GM12892 (cell line): ENCODE measurements around the gene OPCML.

Experiments
- DNase-seq: peaks from one replicate; pipeline ENCODE4 v3.0.0; 2011; ENCODE audit not compliant: insufficient read length
- FAIRE-seq: peaks from 2 replicates; lab custom pipeline; 2011; peaks lifted over from hg19 to GRCh38; lab: Jason Lieb, UNC
- POLR2A ChIP-seq: IDR thresholded peaks from 2 replicates; pipeline ENCODE4 v1.6.1; 2011; ENCODE audit warnings: low read depth, low read length, control low read depth
- POLR2AphosphoS5 ChIP-seq: IDR thresholded peaks from 2 replicates; pipeline ENCODE4 v1.6.1; 2011; ENCODE audit warnings: low read depth, low read length, control low read depth
- TAF1 ChIP-seq: IDR thresholded peaks from 2 replicates; pipeline ENCODE4 v1.6.1; 2011; ENCODE audit warnings: low read depth, mild to moderate bottlenecking, control low read depth, low read length, borderline replicate concordance

Gene OPCML

DNA sequence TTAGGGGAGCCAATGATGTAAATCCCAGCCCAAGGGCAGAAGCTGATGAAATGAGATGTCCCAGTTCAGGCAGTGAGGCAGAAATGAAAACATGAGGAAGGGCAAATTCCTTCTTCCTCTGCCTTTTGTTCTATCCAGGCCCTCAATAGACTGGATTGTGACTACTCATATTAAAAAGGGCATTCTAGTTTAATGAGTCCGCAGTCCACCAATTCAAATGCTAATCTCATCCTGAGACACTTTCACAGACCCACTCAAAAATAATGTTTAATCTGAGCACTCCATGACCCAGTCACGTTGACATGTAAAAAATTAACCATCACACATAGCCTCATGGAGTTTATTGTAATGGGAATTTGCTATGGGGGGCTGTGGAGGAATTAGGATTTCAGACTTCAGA is 717.9 kb downstream of the OPCML start:
- FAIRE-seq = no peak
- TF ChIP-seq TAF1 (no peak), POLR2AphosphoS5 (no peak), POLR2A (no peak)
- no peak for DNase-seq

DNA sequence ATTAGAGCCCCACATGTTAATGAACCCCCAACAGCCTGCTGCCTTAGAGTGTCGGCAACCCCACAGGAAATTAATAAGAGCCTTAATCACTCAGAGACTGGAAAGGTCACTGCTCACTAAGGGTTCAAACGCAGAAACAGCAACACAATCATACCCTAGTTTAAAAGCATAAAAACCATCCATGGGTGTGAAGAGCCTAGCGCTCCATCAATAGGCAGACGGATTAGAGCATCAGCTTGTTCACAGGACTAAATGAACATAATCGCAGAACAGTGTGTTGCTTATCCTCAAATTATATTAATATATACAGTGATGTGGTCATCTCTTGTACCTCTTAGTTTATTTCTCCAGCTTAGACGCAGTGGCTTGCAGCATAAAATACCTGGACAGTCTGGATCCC is 720.7 kb downstream of the OPCML start:
- DNase-seq (no peak), FAIRE-seq (no peak)
- TF ChIP-seq POLR2A (no peak), POLR2AphosphoS5 (no peak)

DNA sequence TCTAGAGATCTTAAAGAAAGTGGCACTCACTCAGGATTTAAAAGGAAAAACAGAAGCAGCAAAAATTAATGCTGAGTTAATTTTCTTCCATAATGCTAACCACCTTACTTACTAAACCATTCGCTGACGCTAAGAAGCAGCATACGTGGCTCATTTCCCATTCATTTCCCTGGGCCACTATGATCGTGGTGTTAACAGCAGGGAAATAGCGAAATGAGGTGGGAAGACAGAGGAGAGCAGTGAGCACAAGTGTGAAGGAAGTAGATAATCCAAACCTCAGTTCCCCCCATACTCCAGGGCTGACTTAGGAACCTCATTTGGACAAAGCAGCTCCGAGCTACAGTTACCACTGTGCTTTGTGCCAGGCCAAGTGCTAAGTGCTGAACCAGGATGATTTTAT is 723.2 kb downstream of the OPCML start:
- no peak for FAIRE-seq
- DNase-seq = no peak
- no peak for TF ChIP-seq POLR2AphosphoS5
- TF ChIP-seq TAF1 = no peak
- no peak for TF ChIP-seq POLR2A

DNA sequence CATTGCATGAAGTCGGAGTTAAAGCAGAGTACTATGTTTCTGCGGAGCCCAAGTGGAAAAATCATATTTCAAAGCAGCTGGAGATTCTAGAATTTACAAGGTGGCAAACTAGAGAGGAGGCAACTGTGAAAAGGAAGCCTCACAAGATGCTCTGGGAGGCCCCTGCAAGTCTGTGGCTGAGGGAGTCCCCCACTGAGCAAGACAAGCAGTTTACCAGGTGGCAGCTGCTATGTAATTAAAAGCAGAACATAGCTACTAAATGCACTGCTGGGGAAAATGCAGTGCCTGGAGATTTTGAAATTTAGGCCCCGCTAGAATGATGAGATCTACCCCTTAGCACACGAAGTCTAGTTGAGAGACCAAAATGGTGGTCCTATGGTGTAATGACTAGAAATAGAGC is 728.0 kb downstream of the OPCML start:
- FAIRE-seq (no peak), DNase-seq (no peak)
- TF ChIP-seq TAF1 (no peak), POLR2AphosphoS5 (no peak), POLR2A (no peak)

DNA sequence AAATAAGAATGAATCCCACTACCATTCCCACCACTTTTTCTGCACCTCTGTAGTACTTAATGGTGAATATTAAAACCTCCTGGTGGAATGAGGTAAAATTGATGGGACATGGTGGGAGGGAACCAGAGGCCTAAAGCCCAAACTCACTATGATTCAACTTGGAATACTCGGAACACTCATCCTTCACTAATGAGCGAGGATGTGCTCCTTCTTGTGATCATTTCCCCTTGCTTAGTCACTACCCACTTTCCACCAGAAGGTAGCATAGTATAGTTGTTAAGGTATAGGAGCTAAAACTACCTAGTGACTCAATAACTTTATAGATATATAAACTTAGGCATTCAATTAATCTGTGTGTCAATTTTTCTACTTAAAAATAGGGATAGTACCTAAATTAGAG is 728.9 kb downstream of the OPCML start:
- DNase-seq = no peak
- TF ChIP-seq POLR2A = no peak
- no peak for TF ChIP-seq TAF1
- TF ChIP-seq POLR2AphosphoS5 = no peak
- FAIRE-seq = no peak

DNA sequence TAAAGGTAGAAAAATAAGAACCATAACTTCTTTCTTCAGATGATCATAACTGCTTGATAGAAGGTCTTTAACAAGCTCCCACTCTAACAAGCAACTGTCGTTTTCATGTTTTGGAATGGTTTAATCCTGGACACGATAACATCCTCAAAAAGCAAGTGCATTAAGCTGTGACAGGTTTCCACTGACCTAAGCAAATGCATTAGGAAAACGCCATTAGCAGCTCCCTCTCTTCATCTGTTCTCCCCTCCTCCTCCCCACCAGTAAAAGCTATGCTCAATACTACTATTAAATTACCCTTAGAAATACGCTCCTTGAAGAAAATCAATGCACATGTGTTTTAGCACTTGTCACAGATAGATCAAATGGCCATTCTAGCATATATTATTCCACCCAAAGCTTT is 729.4 kb downstream of the OPCML start:
- DNase-seq (no peak), FAIRE-seq (no peak)
- TF ChIP-seq POLR2AphosphoS5 (no peak), TAF1 (no peak), POLR2A (no peak)

DNA sequence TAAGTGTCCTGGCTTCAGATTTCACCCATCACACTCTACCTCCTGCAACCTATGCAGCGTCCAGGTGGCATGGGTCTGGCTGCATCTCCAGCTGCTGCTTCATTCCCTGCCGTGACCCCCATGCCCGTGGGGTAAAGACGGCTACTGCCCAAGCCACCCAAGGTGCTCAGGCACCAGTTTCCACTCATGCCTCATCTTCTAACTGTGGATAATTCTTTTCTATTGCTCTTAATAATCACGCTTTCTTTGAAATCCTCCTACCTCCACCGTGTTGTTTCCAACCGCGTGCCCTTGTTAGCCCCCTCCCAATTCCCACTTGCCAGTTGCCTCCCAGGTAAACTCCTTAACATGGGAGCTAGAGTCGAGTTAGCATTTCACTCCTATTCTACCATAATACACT is 738.5 kb downstream of the OPCML start:
- TF ChIP-seq POLR2A = no peak
- no peak for FAIRE-seq
- DNase-seq = no peak

DNA sequence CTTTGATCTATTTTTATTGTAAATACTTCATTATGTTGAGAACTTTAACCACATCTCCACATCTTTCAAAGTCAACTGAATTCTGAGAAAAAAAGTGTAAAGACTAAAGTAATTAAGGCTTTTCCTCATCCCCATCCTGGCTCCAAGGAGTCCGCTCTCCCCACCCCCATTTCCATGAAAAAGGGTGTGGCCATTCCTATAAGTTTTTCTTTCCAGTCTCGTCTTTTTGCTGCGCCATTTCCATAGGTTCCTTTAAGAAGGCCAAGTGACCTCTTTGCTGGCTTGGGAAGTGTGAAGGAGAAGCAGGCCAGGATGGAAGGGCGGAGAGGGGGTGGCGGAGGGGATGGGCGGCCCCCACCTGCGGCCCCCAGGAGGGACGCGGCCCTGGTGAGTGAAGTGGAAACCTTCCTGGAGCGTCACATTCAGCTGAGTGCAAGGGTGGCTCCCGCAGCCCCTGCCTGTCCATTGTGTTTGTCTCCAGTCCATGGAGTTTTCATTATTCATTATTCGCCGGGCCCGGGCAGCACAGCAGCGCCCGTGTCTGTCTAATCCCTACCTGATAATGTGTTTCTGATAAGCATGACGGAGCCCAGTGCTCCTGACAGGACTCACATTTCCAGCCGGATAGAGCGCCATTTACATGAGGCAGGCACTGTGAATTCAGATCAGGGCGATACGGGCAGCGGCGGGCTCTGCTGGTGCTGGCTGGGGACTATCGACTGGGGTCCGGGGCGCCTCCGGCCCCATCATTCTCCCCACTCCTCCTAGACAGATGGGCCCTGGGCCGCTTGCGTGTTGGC is 739.8 kb downstream of the OPCML start:
- TF ChIP-seq POLR2A = no peak
- FAIRE-seq = no peak

DNA sequence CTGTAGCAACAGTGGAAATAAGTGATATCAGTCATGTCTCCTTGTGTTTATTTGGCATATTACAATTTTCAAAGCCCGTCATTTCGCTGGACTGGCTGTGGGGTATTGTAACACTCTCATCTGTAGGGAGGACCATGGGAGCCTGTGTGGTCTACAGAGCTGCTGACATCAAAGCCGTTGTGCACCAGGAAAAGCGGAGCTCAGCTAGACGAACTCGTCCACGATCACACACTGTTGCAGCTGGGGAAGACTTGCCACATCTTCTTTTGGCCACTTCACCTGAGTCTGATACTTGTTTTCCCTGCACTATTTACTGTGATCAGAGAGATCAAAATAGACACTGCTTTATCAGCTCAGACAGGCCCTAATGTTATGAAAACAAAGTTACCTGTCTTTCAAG is 741.3 kb downstream of the OPCML start:
- TF ChIP-seq POLR2A = no peak
- DNase-seq = no peak
- no peak for FAIRE-seq

More for the DNA sequence above, 739.8 kb downstream of the OPCML start:
- DNase-seq = no peak

DNA sequence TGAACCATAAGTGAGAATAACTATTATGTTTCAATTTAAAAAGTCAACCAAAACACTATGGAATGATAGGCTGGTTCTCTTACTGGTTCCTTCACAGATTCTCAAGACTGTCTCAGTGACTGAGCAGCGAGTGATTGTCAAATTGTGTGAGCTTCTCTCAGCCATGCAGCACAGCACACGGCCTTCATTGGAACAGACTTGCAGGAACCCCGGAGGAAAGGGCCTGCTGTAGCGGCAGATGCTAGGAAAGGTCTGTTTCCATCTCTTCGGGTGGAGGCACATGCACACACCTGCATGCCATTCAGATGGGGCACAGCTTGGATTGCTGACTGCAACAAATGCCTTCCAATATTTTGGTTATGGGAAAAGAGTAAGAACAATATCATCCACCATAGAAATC is 741.8 kb downstream of the OPCML start:
- DNase-seq (no peak), FAIRE-seq (no peak)
- TF ChIP-seq POLR2A (no peak), POLR2AphosphoS5 (no peak), TAF1 (no peak)

DNA sequence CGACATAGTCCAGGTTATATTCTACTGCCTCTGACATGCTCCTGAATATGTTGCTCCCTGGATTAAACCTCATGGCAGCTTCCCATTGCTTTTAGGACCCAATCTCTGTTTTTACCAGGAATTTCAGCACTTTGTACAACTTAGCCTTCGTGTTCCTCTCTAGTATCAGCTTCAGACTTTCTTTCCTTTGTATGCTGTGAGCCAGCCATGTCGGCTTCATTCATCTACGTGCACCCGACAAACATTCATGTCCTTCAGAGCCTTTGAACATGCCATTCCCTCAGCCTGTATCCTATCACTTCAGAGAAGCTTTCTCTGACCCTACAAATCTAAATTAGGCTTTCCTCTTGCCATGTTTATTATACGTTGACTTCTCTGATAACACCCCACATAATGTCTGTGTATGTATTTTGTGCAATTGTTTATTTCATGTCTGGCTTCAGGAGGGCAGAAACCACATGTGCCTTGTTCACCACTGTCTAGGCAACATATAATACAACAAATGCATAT is 743.4 kb downstream of the OPCML start:
- TF ChIP-seq TAF1 = no peak
- no peak for TF ChIP-seq POLR2A
- TF ChIP-seq POLR2AphosphoS5 = no peak
- FAIRE-seq (no peak), DNase-seq (no peak)

DNA sequence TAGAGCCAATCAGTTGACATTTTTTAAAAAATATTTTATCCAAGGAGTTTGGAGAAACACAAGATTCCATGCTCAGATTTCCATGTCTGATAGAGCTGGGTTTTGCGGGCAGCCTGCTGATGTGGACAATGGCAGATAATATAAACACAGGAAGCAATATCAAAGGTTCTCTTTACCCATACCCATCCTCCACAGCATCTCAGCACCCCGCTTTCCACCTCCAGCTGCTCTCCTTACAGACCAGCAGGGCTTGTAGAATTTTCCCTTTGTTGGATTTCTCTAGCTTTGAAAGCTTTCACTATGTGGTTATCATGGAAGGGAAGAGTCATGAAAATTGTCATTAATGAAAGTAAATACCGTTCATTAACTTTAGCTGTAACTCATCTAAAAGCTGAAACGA is 746.4 kb downstream of the OPCML start:
- no peak for FAIRE-seq
- TF ChIP-seq POLR2AphosphoS5 = no peak
- no peak for TF ChIP-seq POLR2A
- no peak for TF ChIP-seq TAF1
- DNase-seq = no peak

DNA sequence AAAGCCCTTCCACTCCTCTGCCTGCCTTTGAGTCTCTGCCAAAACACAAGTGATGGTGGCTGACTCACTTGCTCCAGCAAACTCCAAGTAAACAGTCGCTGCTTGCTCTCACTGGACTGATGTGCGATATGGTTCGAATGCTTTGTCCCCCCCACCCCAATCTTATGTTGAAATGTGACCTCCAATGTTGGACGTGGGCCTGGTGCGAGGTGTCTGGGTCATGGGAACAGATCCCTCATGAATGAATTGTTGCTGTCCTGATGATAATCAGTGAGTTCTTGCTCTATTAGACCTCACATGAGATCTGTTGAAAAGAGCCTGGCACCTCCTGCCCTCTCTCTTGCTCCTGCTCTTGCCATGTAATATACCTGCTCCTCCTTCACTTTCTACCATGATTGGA is 747.9 kb downstream of the OPCML start:
- no peak for FAIRE-seq
- TF ChIP-seq POLR2AphosphoS5 = no peak
- TF ChIP-seq TAF1 = no peak
- no peak for TF ChIP-seq POLR2A
- DNase-seq = no peak

DNA sequence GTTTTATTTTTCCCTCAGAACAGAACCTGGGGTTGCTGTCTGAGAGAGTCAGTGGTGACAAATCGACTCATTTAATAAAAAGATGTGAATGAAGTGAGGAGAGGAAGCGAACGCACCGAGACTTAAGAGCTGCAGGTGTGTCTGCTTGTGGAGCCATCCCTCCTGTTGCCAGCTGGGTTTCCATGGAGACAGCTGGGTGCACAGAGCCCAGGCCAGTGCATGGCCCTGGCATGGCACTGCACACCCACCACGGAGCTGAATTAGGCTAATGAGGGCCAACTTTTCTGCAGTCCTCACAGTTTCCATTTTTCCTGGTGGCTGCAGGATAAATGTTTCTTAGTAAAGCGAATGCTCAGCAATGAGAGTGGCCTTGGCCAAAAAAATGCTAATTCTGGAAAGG is 750.2 kb downstream of the OPCML start:
- no peak for DNase-seq
- FAIRE-seq = no peak
- TF ChIP-seq TAF1 = no peak
- no peak for TF ChIP-seq POLR2A
- no peak for TF ChIP-seq POLR2AphosphoS5
